ENCODE results near the gene SLC22A17.

The SLC22A17 gene

GRCh38 chr14:23302290-23303225 is 50.1 kb downstream of the SLC22A17 start, which contains the start of gene PPP1R3E:
TSS of gene PPP1R3E (minus strand) at chr14:23302859. CDS start at chr14:23302576, 283 bp downstream.
- peak; percentile 83 to 92 (median 91) for DNase-seq

- DNase-seq = peak in 1 of 3 experiments; percentile 96
These were observed 50.8 kb downstream of the SLC22A17 start for GRCh38 chr14:23301969-23302289.

- DNase-seq = peak; percentile 99 to 100 (median 99)
These were observed 51.3 kb downstream of the SLC22A17 start for GRCh38 chr14:23301288-23301968.

- DNase-seq = peak; percentile 40 to 77 (median 67)
These were observed 51.9 kb downstream of the SLC22A17 start for GRCh38 chr14:23300687-23301223.

- peak in 1 of 3 experiments; percentile 60 for DNase-seq
These were observed 52.6 kb downstream of the SLC22A17 start for GRCh38 chr14:23299986-23300686.

- DNase-seq = peak in 1 of 3 experiments; percentile 58
These were observed 53.3 kb downstream of the SLC22A17 start for GRCh38 chr14:23299211-23299957.

- no peak for DNase-seq
These were observed 54.9 kb downstream of the SLC22A17 start for GRCh38 chr14:23297611-23298277.

- no peak for DNase-seq
These were observed 55.6 kb downstream of the SLC22A17 start for GRCh38 chr14:23297096-23297495.
